ENCODE results near the gene DYSF.

GRCh38 chr2:71467180-71467815 lies 13.9 kb downstream of the DYSF start:
- TF ChIP-seq FOXK2 (IDR thresholded peaks at IDR 0.05): no peak
- TF ChIP-seq NFRKB (IDR thresholded peaks at IDR 0.05): no peak
- TF ChIP-seq SUZ12 (IDR thresholded peaks at IDR 0.05): no peak
- no peak for TF ChIP-seq ZNF384 (IDR thresholded peaks at IDR 0.05)
- no peak for TF ChIP-seq HDGF (IDR thresholded peaks at IDR 0.05; ENCODE audit: borderline replicate concordance)
- no peak for TF ChIP-seq BHLHE40 (IDR thresholded peaks at IDR 0.05; ENCODE audit: borderline replicate concordance)
